ENCODE data around the gene HK2.
A peak's percentile ranks its signal among the peaks of the same experiment; 100 is the strongest.
"Not testable (repeated sequence)": the region's sequence is repeated elsewhere in the genome, so short reads cannot be mapped to it uniquely, and the experiment has no call there.

HK2 gene

DNA sequence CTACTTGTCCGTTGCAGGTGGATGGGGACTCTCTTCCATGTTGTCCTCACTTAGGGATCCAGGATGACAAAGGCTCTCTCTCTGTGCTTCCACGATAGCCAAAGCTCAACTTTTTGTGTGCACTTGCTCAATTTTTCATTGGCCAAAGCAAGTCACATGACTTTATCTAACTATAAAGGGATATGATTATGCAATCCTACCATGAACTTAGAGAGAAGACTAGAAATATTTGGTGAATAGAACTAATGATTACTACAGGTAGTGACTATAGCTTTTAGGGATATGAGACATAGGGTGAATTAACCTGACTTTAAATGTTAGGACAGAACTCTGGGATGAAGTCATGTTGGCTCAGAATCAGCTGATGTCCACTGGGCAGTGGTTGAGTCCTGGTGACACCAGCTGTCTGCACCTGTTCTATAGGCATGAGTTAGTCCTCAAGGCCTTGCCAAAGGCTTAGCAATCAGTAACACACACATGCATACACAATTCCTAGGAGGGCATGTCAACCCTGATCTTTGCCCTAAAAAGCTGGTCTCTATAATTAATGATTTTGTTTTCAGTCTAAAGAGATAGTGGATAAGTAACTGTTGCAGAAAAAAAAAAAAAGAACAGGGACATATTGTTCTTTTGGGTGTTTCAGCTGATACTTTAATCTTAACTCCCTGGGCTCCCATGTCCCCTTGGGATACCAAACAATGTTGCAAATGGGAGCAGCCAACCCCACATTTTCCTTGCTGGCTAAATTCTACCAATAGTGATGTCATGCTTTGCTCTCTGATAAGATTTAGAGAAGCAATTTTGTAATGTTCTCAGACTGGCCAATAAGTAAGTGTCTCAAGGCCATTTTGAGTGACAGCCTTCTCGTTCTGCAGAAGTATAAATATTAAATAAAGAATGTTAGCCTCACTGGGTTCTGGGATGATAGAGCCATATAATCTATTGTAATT is 12.5 kb upstream of the HK2 start:
- 0 out of 2 replicates have a peak, but pooled peaks cover 4% of the 10 kb centered on the region for H3K27me3 ChIP-seq (ENCODE audit: low read depth)
- DNase-seq (ENCODE audit: low spot score in 2 of 2): no peak

DNA sequence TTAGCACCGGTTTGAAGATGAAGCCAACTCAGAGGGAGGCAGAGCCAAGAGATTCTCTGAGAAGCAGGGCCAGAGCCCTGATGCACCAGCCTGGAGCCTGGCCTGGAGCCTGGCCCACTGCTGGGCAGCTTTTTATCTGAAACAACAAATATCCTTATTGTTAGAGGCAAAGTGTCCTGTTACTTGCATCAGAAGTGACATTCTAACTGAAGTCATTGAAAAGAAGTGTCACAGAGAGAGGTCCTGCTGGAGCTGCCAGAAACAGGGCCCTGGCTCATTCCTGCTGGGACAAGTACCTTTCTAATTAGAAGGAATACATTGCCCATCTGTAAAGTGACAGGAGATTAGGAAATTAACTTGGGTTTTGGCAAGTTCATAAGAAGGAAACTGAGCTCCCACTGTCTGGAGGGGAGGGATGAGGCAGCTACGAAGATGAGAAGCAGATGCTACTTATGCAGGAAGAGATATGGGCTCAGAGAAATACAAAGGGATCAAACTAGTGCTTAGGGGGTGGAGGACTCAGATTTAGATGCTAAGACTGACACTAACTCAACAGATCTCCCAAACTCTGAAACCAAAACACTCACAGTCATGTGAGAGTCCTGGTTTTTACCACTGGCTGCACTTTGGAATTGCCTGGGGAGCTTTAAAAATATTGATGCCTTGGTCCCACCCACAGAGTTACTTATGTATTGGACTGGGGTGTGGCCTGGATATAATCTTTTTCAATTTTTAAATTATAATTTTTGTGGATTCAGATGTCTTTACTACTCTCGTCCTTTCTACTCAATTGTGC is 11.0 kb upstream of the HK2 start:
- H3K9me3 ChIP-seq: no peaks in the 10 kb centered on the region
- H3K4me3 ChIP-seq: no peak overlapping the region
- DNase-seq (ENCODE audit: low spot score in 2 of 2): no peak
- H3K4me1 ChIP-seq: no peaks in the 10 kb centered on the region
- 0 out of 2 replicates have a peak, but pooled peaks cover 4% of the 10 kb centered on the region for H3K27me3 ChIP-seq (ENCODE audit: low read depth)
- no peaks in the 10 kb centered on the region for H3K36me3 ChIP-seq (replicated peaks)
- in situ Hi-C loops (cut with MboI; ENCODE audit: low sequenced_read_pairs): no loop called here

More for the DNA sequence above, 12.5 kb upstream of the HK2 start:
- Histone ChIP-seq H3K9me3 (no peaks in the 10 kb centered on the region), H3K4me3 (no peak overlapping the region), H3K4me1 (no peaks in the 10 kb centered on the region), H3K36me3 (replicated peaks) (no peaks in the 10 kb centered on the region)
- in situ Hi-C loops (cut with MboI; ENCODE audit: low sequenced_read_pairs): no loop called here

DNA sequence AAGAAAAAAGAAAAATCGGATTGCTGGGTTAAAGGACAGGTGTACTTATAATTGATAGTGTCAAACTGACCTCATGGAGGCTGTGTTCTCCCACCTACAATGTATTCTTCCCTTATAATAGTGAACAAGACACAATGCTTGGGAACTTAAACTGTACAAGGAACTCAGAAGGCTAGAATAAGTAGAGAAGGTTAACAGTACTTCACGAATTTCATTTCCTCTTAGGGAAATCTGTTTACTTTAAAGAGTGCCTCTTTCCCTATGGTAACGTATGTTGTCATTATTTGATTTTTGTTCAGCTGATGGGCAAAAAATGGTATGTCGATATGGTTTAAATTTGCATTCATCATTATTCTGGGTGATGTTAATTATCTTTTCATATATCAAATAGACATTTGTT is 9.2 kb upstream of the HK2 start:
- no peak overlapping the region for H3K4me3 ChIP-seq
- no peaks in the 10 kb centered on the region for H3K36me3 ChIP-seq (replicated peaks)
- 0 out of 2 replicates have a peak, but pooled peaks cover 4% of the 10 kb centered on the region for H3K27me3 ChIP-seq (ENCODE audit: low read depth)
- no peaks in the 10 kb centered on the region for H3K9me3 ChIP-seq
- in situ Hi-C loops (cut with MboI; ENCODE audit: low sequenced_read_pairs): no loop called here
- no peak for DNase-seq (ENCODE audit: low spot score in 2 of 2)
- no peaks in the 10 kb centered on the region for H3K4me1 ChIP-seq

DNA sequence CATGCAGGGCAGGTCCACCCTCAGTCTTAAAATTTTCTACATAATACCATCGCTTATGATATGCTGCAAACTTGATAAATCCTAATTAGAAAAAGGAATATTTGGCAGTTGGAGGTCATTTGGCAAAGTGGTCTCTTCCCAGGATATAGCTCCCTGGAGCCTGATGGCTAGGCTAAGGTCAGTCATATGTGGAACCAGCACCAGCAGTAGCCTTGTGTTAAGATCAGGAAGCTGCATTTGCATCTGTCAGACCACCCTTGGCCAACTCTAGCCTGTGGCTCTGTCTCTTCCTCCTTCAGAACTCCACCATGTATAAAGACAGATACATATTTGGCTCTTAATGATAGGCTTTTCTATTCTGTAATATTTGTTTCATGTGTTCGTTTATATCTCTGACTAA is 5.4 kb upstream of the HK2 start:
- no peak for DNase-seq (ENCODE audit: low spot score in 2 of 2)
- Histone ChIP-seq H3K36me3 (replicated peaks) (no peaks in the 10 kb centered on the region; the same call in 1 of the 2 replicates), H3K9me3 (no peaks in the 10 kb centered on the region), H3K4me3 (no peak overlapping the region), H3K4me1 (peaks cover 3% of the 10 kb centered on the region), H3K27me3 (ENCODE audit: low read depth) (0 out of 2 replicates have a peak, but pooled peaks cover 4% of the 10 kb centered on the region)
- in situ Hi-C loops (cut with MboI; ENCODE audit: low sequenced_read_pairs): no loop called here

DNA sequence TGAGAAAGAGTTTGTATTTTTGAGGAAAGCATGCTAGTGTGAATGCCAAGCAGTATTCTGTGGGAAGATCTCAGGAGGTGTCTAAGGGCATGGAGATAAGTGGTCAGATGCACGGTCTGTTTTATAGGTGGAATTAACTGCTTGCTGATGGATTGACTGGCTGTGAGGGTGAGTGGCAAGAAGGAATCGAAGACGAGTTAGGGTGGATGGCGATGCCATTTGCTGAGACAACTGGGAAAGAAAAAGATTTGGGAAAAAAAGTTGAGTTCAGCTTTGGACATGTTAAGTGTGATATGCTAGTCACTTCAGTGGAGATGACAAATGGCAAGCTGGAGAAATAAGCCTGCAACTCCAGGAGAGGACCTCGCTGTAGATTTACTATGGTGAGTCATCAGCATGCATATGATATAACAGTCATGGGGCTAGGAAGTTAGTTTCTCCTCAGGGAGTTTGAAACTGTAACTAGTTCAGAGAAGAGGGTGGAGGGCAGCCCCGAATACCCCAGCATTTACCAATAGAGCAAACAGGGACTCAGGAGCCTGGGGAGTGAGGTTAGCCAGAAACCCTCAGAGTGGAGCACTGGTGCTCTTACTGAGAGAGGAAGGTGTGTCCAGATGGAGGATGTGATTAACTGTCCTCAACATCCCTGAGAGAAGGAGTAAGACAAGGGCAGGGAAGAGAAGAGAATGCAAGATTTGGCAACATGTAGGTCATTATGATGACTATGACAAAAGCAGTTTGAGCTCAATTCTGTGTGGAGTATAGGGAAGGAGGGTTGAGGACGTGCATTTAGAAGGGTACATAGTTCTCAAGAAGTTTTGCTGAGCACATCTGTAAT is 2.0 kb upstream of the HK2 start:
- DNase-seq (ENCODE audit: low spot score in 2 of 2): no peak
- peaks cover 13% of the 10 kb centered on the region for H3K4me1 ChIP-seq
- H3K9me3 ChIP-seq: no peaks in the 10 kb centered on the region
- H3K27me3 ChIP-seq (ENCODE audit: low read depth): no peaks in the 10 kb centered on the region
- peaks cover 1% of the 10 kb centered on the region; the same call in 1 of the 2 replicates for H3K36me3 ChIP-seq (replicated peaks)
- in situ Hi-C loops (cut with MboI; ENCODE audit: low sequenced_read_pairs): no loop called here
- H3K4me3 ChIP-seq: no peak overlapping the region

DNA sequence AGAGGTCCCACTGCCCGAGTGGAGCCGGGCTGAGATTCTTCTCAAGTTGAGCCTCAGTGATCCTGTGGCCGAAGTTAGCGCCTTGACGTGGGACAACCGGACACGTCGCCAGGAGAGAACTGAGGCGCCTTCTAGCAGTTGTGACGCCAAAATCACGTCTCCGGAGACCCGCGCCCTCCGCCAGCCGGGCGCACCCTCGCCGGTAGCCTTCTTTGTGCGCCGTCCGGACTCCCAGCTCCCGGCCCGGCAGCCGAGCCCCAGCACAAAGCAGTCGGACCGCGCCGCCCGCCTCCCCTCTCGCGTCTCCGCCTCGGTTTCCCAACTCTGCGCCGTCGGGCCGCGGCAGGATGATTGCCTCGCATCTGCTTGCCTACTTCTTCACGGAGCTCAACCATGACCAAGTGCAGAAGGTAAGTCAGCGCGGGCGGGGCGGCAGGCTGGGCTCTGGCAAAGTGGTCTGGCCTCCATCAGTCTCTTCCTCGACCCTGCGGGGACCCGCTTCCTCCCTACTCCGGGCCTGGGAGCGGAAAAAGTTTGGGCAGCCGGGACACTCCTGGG is 386 bp downstream of the HK2 start:
- H3K27me3 ChIP-seq (ENCODE audit: low read depth); H3K36me3 ChIP-seq (replicated peaks); in situ Hi-C loops (cut with MboI; ENCODE audit: low sequenced_read_pairs); DNase-seq (ENCODE audit: low spot score in 2 of 2); H3K9me3 ChIP-seq: not testable (repeated sequence)
- Histone ChIP-seq H3K4me3 (peak overlapping the region; percentile 89), H3K4me1 (peaks cover 13% of the 10 kb centered on the region)

DNA sequence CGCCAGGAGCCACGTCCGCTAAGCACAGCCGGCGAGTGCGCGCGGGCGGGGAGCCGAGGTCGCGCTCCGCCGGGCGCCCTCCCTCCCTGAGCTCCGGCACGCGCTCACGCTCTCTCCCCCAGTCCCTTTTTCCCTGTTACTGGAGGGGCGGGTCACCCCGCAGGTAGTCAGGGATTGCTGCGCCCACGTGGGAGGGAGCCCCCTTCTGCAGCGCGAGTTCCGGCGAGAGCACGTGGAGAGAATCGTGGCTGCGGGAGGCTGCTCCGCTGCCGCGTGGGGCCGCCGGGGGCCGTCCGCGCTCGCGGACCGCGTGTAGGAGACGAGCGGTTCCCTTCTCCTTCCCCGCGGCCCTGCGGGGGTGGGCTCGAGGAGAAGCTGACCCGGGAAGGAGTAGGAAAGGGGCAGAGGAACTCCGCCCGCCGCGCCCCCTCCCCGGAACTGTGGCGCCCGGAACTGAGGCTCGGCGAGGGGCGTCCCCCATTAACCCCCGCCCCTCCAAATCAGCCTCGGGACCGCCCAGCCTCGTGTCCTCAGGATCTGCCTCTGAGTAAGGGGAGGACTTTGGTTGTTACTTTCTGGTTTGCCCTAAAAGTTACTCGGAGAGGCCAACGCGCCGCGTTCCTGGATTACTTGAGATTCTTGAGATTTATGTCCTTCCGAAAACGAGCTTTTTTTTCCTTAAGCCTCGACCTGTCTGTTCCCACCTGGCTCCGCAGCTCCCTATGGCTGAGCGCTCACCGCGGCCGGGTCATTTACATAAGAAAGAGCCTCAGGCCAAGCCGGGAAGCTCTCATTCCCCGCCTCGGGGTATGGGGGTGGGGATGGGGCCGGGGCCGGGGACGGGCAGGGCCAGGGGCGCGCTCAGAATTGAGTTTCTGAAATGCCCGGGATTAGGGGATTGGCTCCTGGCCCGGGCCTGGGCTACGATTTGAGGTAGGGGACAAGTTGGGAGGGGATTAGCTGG is 1.1 kb downstream of the HK2 start:
- in situ Hi-C loops (cut with MboI; ENCODE audit: low sequenced_read_pairs): no loop called here
- peak; percentile 77 to 94 for DNase-seq (ENCODE audit: low spot score in 2 of 2)
- H3K4me1 ChIP-seq: peaks cover 13% of the 10 kb centered on the region

DNA sequence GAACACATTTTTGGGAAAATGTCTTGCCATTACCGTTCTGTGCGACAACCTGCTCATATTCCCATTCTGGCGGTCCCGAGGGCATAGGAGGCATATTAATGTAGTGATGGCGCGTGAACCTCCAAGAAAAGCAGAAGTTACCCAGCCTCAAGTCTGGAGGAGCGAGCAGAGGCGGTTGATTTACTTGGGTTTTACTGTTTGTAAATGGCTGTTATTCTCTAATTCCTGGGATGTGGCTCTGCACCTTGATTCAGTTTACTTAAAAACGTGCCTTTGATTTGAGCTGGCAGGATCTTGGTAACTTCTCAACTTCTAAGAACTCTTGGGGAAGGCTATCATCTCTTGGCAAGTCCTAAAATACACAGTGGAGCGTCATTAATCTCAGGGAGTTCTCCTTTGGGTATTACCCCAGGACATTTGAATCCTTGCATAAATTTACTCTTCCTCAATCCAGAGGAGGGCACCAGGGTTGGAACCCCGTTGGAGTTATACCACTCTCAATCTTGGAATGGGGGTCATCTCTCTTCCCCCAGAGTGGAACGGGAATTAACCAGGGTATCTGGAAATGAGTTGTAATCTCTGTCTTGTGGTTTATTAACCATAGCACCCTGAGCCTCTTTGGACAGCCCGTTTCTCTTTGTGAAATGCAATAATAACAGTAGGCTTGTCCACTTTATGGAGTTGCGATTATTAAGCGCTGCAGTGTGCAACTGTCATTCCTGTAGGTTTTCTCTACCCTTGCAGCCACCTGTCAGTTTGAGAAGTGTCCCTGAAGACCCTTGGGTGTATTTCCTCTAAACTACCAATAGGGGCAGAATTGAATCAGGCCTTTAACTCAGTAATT is 2.1 kb downstream of the HK2 start:
- in situ Hi-C loops (cut with MboI; ENCODE audit: low sequenced_read_pairs): no loop called here
- Histone ChIP-seq H3K27me3 (ENCODE audit: low read depth) (no peaks in the 10 kb centered on the region), H3K4me1 (peaks cover 13% of the 10 kb centered on the region), H3K36me3 (replicated peaks) (peaks cover 4% of the 10 kb centered on the region; the same call in 1 of the 2 replicates), H3K9me3 (no peaks in the 10 kb centered on the region), H3K4me3 (peak overlapping the region; percentile 89)
- peak; percentile 50 to 79 for DNase-seq (ENCODE audit: low spot score in 2 of 2)

More for the DNA sequence above, 1.1 kb downstream of the HK2 start:
- Histone ChIP-seq H3K36me3 (replicated peaks) (peaks cover 4% of the 10 kb centered on the region; the same call in 1 of the 2 replicates), H3K9me3 (no peaks in the 10 kb centered on the region), H3K4me3 (peak overlapping the region; percentile 89), H3K27me3 (ENCODE audit: low read depth) (no peaks in the 10 kb centered on the region)

DNA sequence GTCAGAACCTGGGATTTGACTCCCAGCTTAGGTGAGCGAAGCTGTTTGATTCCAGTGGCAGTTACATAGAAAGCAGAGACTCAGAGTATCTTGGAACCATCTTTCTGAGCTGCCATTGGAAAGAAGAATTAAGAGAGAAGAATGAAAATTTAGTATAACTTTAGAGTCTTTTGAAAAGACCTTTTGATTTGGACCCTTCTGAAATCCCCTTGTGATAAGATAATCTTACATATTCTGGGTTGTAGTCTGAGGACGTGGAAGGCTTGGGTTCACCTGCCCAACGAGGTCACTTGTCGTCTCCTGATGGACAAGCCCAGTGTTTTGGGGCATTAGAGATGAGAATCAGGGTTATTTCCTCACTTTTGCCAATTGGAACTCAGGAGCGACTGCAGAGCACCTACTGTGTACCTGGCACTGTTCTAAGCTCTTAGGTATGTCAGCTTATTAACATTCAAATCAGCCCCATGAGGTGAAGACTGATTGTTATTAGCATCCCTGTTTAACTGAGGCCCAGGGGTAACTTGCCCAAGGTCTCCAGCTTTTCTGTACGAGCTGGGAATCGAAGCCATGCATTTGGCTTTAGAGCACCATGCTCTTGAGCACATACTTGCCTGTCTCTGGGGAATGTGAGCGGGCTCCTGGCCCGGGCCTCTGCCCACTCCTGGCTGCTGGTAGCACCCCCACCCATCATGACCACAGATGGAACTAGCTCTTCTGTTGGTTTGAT is 2.9 kb downstream of the HK2 start:
- Histone ChIP-seq H3K4me3 (peak overlapping the region; percentile 89; the same call in 1 of the 2 replicates), H3K4me1 (peaks cover 13% of the 10 kb centered on the region), H3K9me3 (no peaks in the 10 kb centered on the region), H3K27me3 (ENCODE audit: low read depth) (no peaks in the 10 kb centered on the region), H3K36me3 (replicated peaks) (peaks cover 4% of the 10 kb centered on the region; the same call in 1 of the 2 replicates)
- in situ Hi-C loops (cut with MboI; ENCODE audit: low sequenced_read_pairs): no loop called here
- DNase-seq (ENCODE audit: low spot score in 2 of 2): no peak

DNA sequence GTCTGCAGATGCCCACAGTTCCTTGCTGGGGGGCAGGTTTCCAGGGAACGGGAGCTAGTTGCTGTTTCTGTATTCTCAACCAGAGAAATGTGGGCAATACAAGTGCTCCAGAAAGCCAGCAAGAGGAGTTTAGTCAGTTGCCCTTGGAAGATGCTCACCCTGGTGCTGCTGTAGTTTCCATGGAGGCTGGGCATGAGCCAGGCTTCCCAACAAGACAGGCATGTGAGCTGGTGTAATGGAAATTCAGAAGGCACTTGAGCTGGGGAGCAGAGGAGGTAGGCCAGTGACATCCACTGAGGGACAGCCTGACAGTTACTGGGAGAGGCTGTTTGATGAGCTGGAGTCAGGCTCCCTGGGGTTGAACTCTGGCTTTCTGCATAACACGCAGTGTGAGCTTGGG is 7.7 kb downstream of the HK2 start:
- H3K4me3 ChIP-seq: no peak overlapping the region
- no peaks in the 10 kb centered on the region for H3K9me3 ChIP-seq
- H3K27me3 ChIP-seq (ENCODE audit: low read depth): no peaks in the 10 kb centered on the region
- no peak for DNase-seq (ENCODE audit: low spot score in 2 of 2)
- in situ Hi-C loops (cut with MboI; ENCODE audit: low sequenced_read_pairs): no loop called here
- peaks cover 6% of the 10 kb centered on the region for H3K36me3 ChIP-seq (replicated peaks)
- H3K4me1 ChIP-seq: peaks cover 10% of the 10 kb centered on the region

DNA sequence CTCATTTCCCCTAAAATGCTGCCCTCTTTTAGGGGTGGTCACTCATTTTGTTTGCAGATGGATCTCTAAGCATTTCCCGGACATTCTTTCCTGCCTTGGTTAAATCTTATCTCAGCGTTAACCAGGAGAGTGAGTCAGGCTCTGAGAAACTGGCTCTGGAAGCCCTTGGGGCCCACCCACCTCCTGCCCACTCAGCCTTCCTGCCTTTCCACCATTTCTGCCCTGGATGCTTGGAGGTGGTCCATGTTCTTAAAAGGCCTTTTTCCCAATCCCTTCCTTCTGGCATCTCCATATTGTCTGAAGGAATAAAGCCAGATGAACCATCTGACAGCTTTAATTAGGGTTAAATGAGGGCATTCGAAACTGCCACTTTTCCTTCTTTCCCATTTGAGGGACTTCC is 9.5 kb downstream of the HK2 start:
- H3K9me3 ChIP-seq: no peaks in the 10 kb centered on the region
- H3K4me1 ChIP-seq: peaks cover 6% of the 10 kb centered on the region
- no peak overlapping the region for H3K4me3 ChIP-seq
- in situ Hi-C loops (cut with MboI; ENCODE audit: low sequenced_read_pairs): no loop called here
- no peak for DNase-seq (ENCODE audit: low spot score in 2 of 2)
- H3K36me3 ChIP-seq (replicated peaks): peaks cover 3% of the 10 kb centered on the region; the same call in 1 of the 2 replicates
- H3K27me3 ChIP-seq (ENCODE audit: low read depth): no peaks in the 10 kb centered on the region
